HepG2 (cell line): ENCODE data around the gene OTUD7B. TPM values are rescaled to one million over a fixed set of nuclear protein-coding genes. Genes with fewer than 3 reads are reported as not detected.

Source experiments
- ATAC-seq: fragments of 200-7000 bp; cut with Tn5 transposase; 3 replicates; pipeline ENCODE4 v1.9.1; 2020; ENCODE audit warnings: mild to moderate bottlenecking, moderate library complexity
- BruUV-seq: library from RNA; stranded (reverse); fragments of 400-500 nt; replicated peaks from 2 replicates; lab custom pipeline; 2021; lab: Mats Ljungman, UMichigan
- CTCF ChIA-PET: fragments of 300-600 bp; formaldehyde crosslinking; extraction: SDS; loops from one replicate; lab custom pipeline; 2021; ENCODE audit warnings: low total read pairs, inconsistent platforms, low intra/inter-chr PET ratio; lab: Yijun Ruan, JAX
- POLR2A ChIA-PET: fragments of 350-600 bp; sonication (Branson Sonifier 250); formaldehyde crosslinking; loops from one replicate; lab custom pipeline; 2020; ENCODE audit warnings: antibody characterized with exemption, inconsistent platforms; lab: Yijun Ruan, JAX
- DNase-seq: peaks from one replicate; pipeline ENCODE4 v3.0.0-alpha.2; 2015; ENCODE audit warnings: low spot score
- FAIRE-seq: peaks from 3 replicates; lab custom pipeline; 2011; peaks lifted over from hg19 to GRCh38; lab: Jason Lieb, UNC
- H2AFZ ChIP-seq: one replicate; pipeline ENCODE4 v1.6.1; 2011; ENCODE audit warnings: low read length, inconsistent platforms
- H3K27ac ChIP-seq: fragments of 300-600 bp; 3 replicates; pipeline ENCODE4 v1.8.0; 2011; ENCODE audit warnings: mixed run types, mild to moderate bottlenecking, mixed read lengths, low read length, inconsistent platforms; ENCODE audit not compliant: insufficient read depth; ENCODE audit errors: extremely low read length
- H3K27me3 ChIP-seq, 2 experiments: fragments of 200-600 bp in 1 of 2; 2 replicates in 1 of 2; 3 replicates in 1 of 2; pipeline versions ENCODE4 v1.6.0 to v1.8.0; 2011; ENCODE audit warnings: low read length in 2 of 2, mild to moderate bottlenecking in 2 of 2, moderate library complexity in 2 of 2, inconsistent platforms in 1 of 2; ENCODE audit not compliant: insufficient read depth in 2 of 2, control insufficient read depth in 1 of 2
- H3K36me3 ChIP-seq, 2 experiments: fragments of 200-600 bp in 1 of 2; replicated peaks in 1 of 2; 2 replicates in 1 of 2; 3 replicates in 1 of 2; pipeline versions ENCODE4 v1.5.1 to v1.8.0; 2011; ENCODE audit warnings: low read length in 2 of 2, inconsistent platforms in 1 of 2; ENCODE audit not compliant: insufficient read depth in 2 of 2, control insufficient read depth in 1 of 2
- H3K4me1 ChIP-seq: 2 replicates; pipeline ENCODE4 v1.5.1; 2012; ENCODE audit warnings: low read length, inconsistent platforms; ENCODE audit not compliant: insufficient read depth
- H3K4me2 ChIP-seq: 2 replicates; pipeline ENCODE4 v1.6.0; 2011; ENCODE audit warnings: low read depth, low read length, inconsistent platforms
- H3K4me3 ChIP-seq, 3 experiments: fragments of 200-600 bp in 1 of 3; sonication (generic), shearing (Covaris generic) in 1 of 3; replicated peaks in 1 of 3; 2 replicates each; pipeline ENCODE4 v1.5.1; 2011 to 2016; ENCODE audit warnings: low read length in 3 of 3, inconsistent platforms in 2 of 3, low read depth in 2 of 3, mild to moderate bottlenecking in 2 of 3, control low read depth in 1 of 3, mixed read lengths in 1 of 3; ENCODE audit not compliant: insufficient read depth in 1 of 3
- H3K79me2 ChIP-seq: one replicate; pipeline ENCODE4 v1.6.1; 2011; ENCODE audit warnings: low read length, inconsistent platforms; ENCODE audit not compliant: insufficient read depth
- H3K9ac ChIP-seq: 2 replicates; pipeline ENCODE4 v1.6.0; 2011; ENCODE audit warnings: mild to moderate bottlenecking, low read depth, low read length, inconsistent platforms; ENCODE audit not compliant: insufficient read depth
- H3K9me3 ChIP-seq: 2 replicates; pipeline ENCODE4 v1.5.1; 2012; ENCODE audit warnings: mild to moderate bottlenecking, low read length
- H4K20me1 ChIP-seq: 2 replicates; pipeline ENCODE4 v1.6.0; 2011; ENCODE audit warnings: inconsistent platforms, mild to moderate bottlenecking, low read length, moderate library complexity; ENCODE audit not compliant: insufficient read depth
- CAMTA2 ChIP-seq: sonication (generic); formaldehyde crosslinking; IDR thresholded peaks from 2 replicates; pipeline ENCODE4 v1.4.0; 2020; ENCODE audit warnings: mild to moderate bottlenecking, missing genetic modification reagents, borderline replicate concordance
- LCORL ChIP-seq, 2 experiments: fragments of 450-650 bp in 1 of 2; sonication (generic) in 1 of 2; formaldehyde crosslinking in 1 of 2; IDR thresholded peaks; 2 replicates each; pipeline versions ENCODE4 v1.5.0 to v1.6.1; 2017 to 2020; ENCODE audit warnings: antibody characterized with exemption in 1 of 2, missing genetic modification reagents in 1 of 2
- MED13 ChIP-seq: sonication (generic); formaldehyde crosslinking; IDR thresholded peaks from 2 replicates; pipeline ENCODE4 v1.5.0; 2020; ENCODE audit warnings: missing genetic modification reagents
- MLLT10 ChIP-seq: sonication (generic); formaldehyde crosslinking; IDR thresholded peaks from 2 replicates; pipeline ENCODE4 v1.4.0; 2020; ENCODE audit warnings: missing genetic modification reagents
- NFE2L2 ChIP-seq: fragments of 150-350 bp; IDR thresholded peaks from 2 replicates; pipeline ENCODE4 v1.6.1; 2014; ENCODE audit warnings: low read length
- SRSF9 ChIP-seq: fragments of 200-400 bp; formaldehyde crosslinking; IDR thresholded peaks from 2 replicates; pipeline ENCODE4 v1.6.1; 2018; ENCODE audit warnings: borderline replicate concordance, mild to moderate bottlenecking, low read depth, low read length; ENCODE audit not compliant: insufficient read depth, poor library complexity, severe bottlenecking
- ZNF10 ChIP-seq: sonication (generic); formaldehyde crosslinking; IDR thresholded peaks from 2 replicates; pipeline ENCODE4 v1.4.0; 2020; ENCODE audit warnings: mild to moderate bottlenecking, low read depth, missing genetic modification reagents, borderline replicate concordance
- ZNF20 ChIP-seq: sonication (generic); formaldehyde crosslinking; IDR thresholded peaks from 2 replicates; pipeline ENCODE4 v1.4.0; 2020; ENCODE audit warnings: mild to moderate bottlenecking, moderate library complexity, missing genetic modification reagents
- ZNF383 ChIP-seq: sonication (generic); formaldehyde crosslinking; IDR thresholded peaks from 2 replicates; pipeline ENCODE4 v1.4.0; 2020; ENCODE audit warnings: missing genetic modification reagents, mild to moderate bottlenecking, borderline replicate concordance
- ZNF562 ChIP-seq: sonication (generic); formaldehyde crosslinking; IDR thresholded peaks from 2 replicates; pipeline ENCODE4 v1.8.0; 2022; ENCODE audit warnings: missing genetic modification reagents, borderline replicate concordance
- ZNF773 ChIP-seq: sonication (generic); formaldehyde crosslinking; IDR thresholded peaks from 2 replicates; pipeline ENCODE4 v1.4.0; 2020; ENCODE audit warnings: missing genetic modification reagents, borderline replicate concordance
- ZNF777 ChIP-seq: sonication (generic); formaldehyde crosslinking; IDR thresholded peaks from 2 replicates; pipeline ENCODE4 v1.4.0; 2020; ENCODE audit warnings: missing genetic modification reagents
- in situ Hi-C: cut with HindIII; loops from 2 replicates; pipeline ENCODE4 v1.10.0; 2017; ENCODE audit warnings: low pct_unique_long_range_greater_than_20kb; ENCODE audit not compliant: extremely low pct_ligation_motif_present
- intact Hi-C: fragments of 100-400 bp; cut with micrococcal nuclease; formaldehyde crosslinking; loops from one replicate; pipeline ENCODE4 v1.10.0; 2022; ENCODE audit not compliant: unreplicated experiment
- polyA plus RNA-seq, 8 experiments: library from polyadenylated mRNA; depleted of rRNA in 3 of 8; stranded (reverse) in 7 of 8; unstranded in 1 of 8; fragments of >200 nt; fragmentation: Illumina TruSeq in 4 of 8; extraction: Trizol in 4 of 8; gene quantifications; 2 replicates each; pipeline versions ENCODE4 v1.2.1 to v1.2.3, GENCODE V29; 2011 to 2016; ENCODE audit warnings: low read depth in 4 of 8, missing spikeins in 1 of 8, mixed read lengths in 1 of 8; ENCODE audit not compliant: insufficient read depth in 1 of 8
- total RNA-seq, 5 experiments: library from RNA; depleted of rRNA; stranded (reverse); fragments of >200 nt; fragmentation: Illumina TruSeq; extraction: Trizol; gene quantifications; 2 replicates each; pipeline ENCODE4 v1.2.3, GENCODE V29; 2016; ENCODE audit warnings: low read depth in 1 of 5
- TF ChIP-seq, protein P1 (sequence below): fragments of 450-650 bp; IDR thresholded peaks from 2 replicates; pipeline ENCODE4 v1.6.1; 2017
- TF ChIP-seq, protein P2 (sequence below): sonication (generic); formaldehyde crosslinking; IDR thresholded peaks from 2 replicates; pipeline ENCODE4 v1.8.1; 2023; ENCODE audit warnings: mild to moderate bottlenecking, missing genetic modification reagents
- TF ChIP-seq, protein P3 (sequence below): sonication (generic); formaldehyde crosslinking; conservative IDR thresholded peaks from 2 replicates; pipeline ENCODE4 v1.4.0; 2020; ENCODE audit warnings: mild to moderate bottlenecking, missing genetic modification reagents, moderate library complexity

The OTUD7B gene
- total and polyA plus RNA-seq, 2 of the 13 experiments (the other 11 are each of a cell fraction or from before 2014, with no cell fraction given) = 5.1 to 11.2 TPM

DNA sequence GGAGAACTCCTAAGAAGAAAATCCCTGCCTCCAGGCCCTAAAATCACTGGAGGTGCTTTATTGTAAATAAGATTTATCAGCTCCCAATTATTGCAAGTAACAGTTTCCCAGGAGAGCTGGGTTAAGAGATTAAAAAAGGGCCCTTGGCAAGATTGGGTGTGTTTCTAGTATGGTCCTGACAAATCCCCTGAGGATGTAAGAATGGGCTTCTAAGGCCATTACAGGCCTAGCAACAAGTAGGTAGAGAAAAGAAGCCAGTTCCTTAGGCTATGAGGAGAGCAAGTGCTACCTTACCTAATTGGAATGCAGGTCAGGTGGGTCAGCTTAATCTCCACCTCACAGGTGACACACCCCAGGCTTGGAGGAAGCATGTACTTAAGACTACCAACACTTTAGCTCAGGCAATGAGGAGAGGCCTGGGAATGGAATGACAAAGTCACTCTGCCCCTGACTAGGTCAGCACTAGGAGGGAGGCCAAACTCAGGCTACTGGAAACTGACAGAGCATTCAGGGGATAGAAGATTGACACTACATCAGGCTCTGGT, 6.8 kb upstream of the OTUD7B start:
- H3K27ac ChIP-seq = no peak overlapping the region
- intact Hi-C loops = no loop called here
- ATAC-seq (no peak), FAIRE-seq (no peak), DNase-seq (no peak)
- H3K4me3 ChIP-seq = no peak overlapping the region
- H2AFZ ChIP-seq = no peak overlapping the region
- H4K20me1 ChIP-seq = no peaks in the 10 kb centered on the region
- no TSS peak for BruUV-seq
- CTCF ChIA-PET = no interaction called here
- TF ChIP-seq, protein P1, sequence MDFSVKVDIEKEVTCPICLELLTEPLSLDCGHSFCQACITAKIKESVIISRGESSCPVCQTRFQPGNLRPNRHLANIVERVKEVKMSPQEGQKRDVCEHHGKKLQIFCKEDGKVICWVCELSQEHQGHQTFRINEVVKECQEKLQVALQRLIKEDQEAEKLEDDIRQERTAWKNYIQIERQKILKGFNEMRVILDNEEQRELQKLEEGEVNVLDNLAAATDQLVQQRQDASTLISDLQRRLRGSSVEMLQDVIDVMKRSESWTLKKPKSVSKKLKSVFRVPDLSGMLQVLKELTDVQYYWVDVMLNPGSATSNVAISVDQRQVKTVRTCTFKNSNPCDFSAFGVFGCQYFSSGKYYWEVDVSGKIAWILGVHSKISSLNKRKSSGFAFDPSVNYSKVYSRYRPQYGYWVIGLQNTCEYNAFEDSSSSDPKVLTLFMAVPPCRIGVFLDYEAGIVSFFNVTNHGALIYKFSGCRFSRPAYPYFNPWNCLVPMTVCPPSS = no peak
- no peak for TF ChIP-seq CAMTA2
- TF ChIP-seq ZNF773 = no peak
- no peak for TF ChIP-seq MED13 (CRISPR knock-in tag)
- no peak for TF ChIP-seq ZNF777 (CRISPR knock-in tag)
- no peak for TF ChIP-seq ZNF10 (CRISPR knock-in tag)
- no peak for TF ChIP-seq MLLT10 (CRISPR knock-in tag)
- no peak for TF ChIP-seq LCORL (IDR thresholded peaks at IDR 0.05)
- no peak for TF ChIP-seq LCORL (CRISPR knock-in tag; IDR thresholded peaks at IDR 0.05)
- TF ChIP-seq ZNF383 (CRISPR knock-in tag) = no peak
- TF ChIP-seq, protein P2, sequence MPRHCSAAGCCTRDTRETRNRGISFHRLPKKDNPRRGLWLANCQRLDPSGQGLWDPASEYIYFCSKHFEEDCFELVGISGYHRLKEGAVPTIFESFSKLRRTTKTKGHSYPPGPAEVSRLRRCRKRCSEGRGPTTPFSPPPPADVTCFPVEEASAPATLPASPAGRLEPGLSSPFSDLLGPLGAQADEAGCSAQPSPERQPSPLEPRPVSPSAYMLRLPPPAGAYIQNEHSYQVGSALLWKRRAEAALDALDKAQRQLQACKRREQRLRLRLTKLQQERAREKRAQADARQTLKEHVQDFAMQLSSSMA = no peak
- TF ChIP-seq NFE2L2 = no peak
- no peak for TF ChIP-seq SRSF9
- TF ChIP-seq, protein P3, sequence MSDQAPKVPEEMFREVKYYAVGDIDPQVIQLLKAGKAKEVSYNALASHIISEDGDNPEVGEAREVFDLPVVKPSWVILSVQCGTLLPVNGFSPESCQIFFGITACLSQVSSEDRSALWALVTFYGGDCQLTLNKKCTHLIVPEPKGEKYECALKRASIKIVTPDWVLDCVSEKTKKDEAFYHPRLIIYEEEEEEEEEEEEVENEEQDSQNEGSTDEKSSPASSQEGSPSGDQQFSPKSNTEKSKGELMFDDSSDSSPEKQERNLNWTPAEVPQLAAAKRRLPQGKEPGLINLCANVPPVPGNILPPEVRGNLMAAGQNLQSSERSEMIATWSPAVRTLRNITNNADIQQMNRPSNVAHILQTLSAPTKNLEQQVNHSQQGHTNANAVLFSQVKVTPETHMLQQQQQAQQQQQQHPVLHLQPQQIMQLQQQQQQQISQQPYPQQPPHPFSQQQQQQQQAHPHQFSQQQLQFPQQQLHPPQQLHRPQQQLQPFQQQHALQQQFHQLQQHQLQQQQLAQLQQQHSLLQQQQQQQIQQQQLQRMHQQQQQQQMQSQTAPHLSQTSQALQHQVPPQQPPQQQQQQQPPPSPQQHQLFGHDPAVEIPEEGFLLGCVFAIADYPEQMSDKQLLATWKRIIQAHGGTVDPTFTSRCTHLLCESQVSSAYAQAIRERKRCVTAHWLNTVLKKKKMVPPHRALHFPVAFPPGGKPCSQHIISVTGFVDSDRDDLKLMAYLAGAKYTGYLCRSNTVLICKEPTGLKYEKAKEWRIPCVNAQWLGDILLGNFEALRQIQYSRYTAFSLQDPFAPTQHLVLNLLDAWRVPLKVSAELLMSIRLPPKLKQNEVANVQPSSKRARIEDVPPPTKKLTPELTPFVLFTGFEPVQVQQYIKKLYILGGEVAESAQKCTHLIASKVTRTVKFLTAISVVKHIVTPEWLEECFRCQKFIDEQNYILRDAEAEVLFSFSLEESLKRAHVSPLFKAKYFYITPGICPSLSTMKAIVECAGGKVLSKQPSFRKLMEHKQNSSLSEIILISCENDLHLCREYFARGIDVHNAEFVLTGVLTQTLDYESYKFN = no peak
- TF ChIP-seq ZNF20 (CRISPR knock-in tag) = no peak
- no peak for TF ChIP-seq ZNF562 (CRISPR knock-in tag)
- H3K79me2 ChIP-seq = no peaks in the 10 kb centered on the region
- no peak overlapping the region for H3K9ac ChIP-seq
- H3K4me1 ChIP-seq = peaks cover 37% of the 10 kb centered on the region
- H3K4me2 ChIP-seq = no peak overlapping the region
- POLR2A ChIA-PET = no interaction called here
- H3K9me3 ChIP-seq = no peaks in the 10 kb centered on the region
- H3K27me3 ChIP-seq = no peaks in the 10 kb centered on the region
- in situ Hi-C loops = no loop called here
- no peaks in the 10 kb centered on the region for H3K36me3 ChIP-seq
